ENCODE measurements around the gene FAM98C.
A peak's percentile ranks its signal among the peaks of the same experiment; 100 is the strongest.

The FAM98C gene

GRCh38 chr19:38451629-38452028 lies 48.7 kb downstream of the FAM98C start:
- no peak overlapping the region for H3K4me2 ChIP-seq (ENCODE audit: insufficient read depth, low read length)
- no peak for DNase-seq
- H4K20me1 ChIP-seq (ENCODE audit: insufficient read depth, low read length): 0 out of 2 replicates have a peak, but pooled peaks cover 5% of the 10 kb centered on the region
- no peaks in the 10 kb centered on the region for H3K9me3 ChIP-seq (ENCODE audit: insufficient read depth, low read length, severe bottlenecking)
- no peak for ATAC-seq (ENCODE audit: insufficient read depth, low read depth)
- no peak overlapping the region for H3K9ac ChIP-seq (ENCODE audit: low read depth, low read length)
- no peak overlapping the region for H3K27ac ChIP-seq (ENCODE audit: low read length)
- no peak overlapping the region for H3K4me3 ChIP-seq (ENCODE audit: low read depth in 1 of 2, low read length in 2 of 2)
- H3K27me3 ChIP-seq (ENCODE audit: insufficient read depth, low read length, poor library complexity): no peaks in the 10 kb centered on the region
- H3K36me3 ChIP-seq (ENCODE audit: insufficient read depth, low read length): no peaks in the 10 kb centered on the region
- H2AFZ ChIP-seq (ENCODE audit: low read depth, low read length): no peak overlapping the region
- TF ChIP-seq EZH2 (IDR thresholded peaks at IDR 0.05; ENCODE audit: borderline replicate concordance, low read depth, low read length, severe bottlenecking) (no peak), CTCF (IDR thresholded peaks at IDR 0.05; ENCODE audit: borderline replicate concordance, extremely low read depth, low read length, poor library complexity, severe bottlenecking) (no peak)
- H3K79me2 ChIP-seq (ENCODE audit: insufficient read depth, low read length): no peaks in the 10 kb centered on the region
- H3K4me1 ChIP-seq (ENCODE audit: insufficient read depth, low read length): no peaks in the 10 kb centered on the region

DNA sequence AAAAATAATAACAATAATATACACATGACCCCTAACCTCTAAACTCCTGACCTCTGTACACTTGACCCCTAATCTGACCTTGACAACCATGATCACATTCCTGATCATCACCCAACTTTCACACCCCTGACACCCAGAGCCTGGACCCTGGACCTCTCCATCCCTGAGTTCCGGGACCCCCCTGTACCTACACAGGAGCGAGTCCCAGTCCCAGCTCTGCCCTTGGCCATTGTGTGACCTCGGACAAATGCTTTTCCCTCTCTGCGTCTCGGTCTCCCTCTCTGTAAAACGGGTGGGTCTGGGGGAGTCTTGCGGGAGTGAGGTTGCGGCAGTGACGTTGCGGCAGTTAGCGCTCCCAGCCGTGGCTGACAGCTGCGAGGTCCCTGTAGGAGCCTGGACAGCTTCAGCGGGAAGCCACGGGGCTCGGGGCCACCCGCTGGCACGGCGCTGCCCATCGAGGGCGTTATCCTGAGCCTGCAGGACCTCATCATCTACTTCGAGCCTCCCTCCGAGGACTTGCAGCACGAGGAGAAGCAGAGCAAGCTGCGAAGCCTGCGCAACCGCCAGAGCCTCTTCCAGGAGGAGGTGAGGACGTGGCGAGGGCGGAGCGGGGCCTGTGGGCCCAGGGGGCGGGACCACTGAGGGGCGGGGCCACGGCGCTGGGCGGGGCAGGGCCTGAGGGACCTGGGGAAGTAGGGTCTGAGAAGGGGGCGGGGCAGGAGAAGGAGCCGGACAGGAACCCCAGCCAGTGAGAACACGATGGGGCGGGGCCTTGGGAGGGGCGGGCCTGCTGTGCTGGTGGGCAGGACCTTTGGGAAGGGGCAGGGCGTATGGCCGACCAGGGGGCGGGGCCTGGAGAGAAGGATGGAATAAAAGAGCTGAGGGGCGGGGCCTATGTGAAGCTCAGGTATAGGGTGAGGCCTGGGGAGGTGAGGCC lies 49.8 kb downstream of the FAM98C start:
- H4K20me1 ChIP-seq (ENCODE audit: insufficient read depth, low read length): 0 out of 2 replicates have a peak, but pooled peaks cover 5% of the 10 kb centered on the region
- no peaks in the 10 kb centered on the region for H3K27me3 ChIP-seq (ENCODE audit: insufficient read depth, low read length, poor library complexity)
- no peaks in the 10 kb centered on the region for H3K4me1 ChIP-seq (ENCODE audit: insufficient read depth, low read length)
- H3K9me3 ChIP-seq (ENCODE audit: insufficient read depth, low read length, severe bottlenecking): no peaks in the 10 kb centered on the region
- no peak overlapping the region for H3K4me2 ChIP-seq (ENCODE audit: insufficient read depth, low read length)
- H2AFZ ChIP-seq (ENCODE audit: low read depth, low read length): no peak overlapping the region
- H3K9ac ChIP-seq (ENCODE audit: low read depth, low read length): no peak overlapping the region
- H3K4me3 ChIP-seq (ENCODE audit: low read depth in 1 of 2, low read length in 2 of 2): no peak overlapping the region
- DNase-seq (peak; percentile 22), ATAC-seq (ENCODE audit: insufficient read depth, low read depth) (no peak)
- no peaks in the 10 kb centered on the region for H3K79me2 ChIP-seq (ENCODE audit: insufficient read depth, low read length)
- TF ChIP-seq EZH2 (IDR thresholded peaks at IDR 0.05; ENCODE audit: borderline replicate concordance, low read depth, low read length, severe bottlenecking): no peak
- no peak for TF ChIP-seq CTCF (IDR thresholded peaks at IDR 0.05; ENCODE audit: borderline replicate concordance, extremely low read depth, low read length, poor library complexity, severe bottlenecking)
- no peaks in the 10 kb centered on the region for H3K36me3 ChIP-seq (ENCODE audit: insufficient read depth, low read length)
- no peak overlapping the region for H3K27ac ChIP-seq (ENCODE audit: low read length)

DNA sequence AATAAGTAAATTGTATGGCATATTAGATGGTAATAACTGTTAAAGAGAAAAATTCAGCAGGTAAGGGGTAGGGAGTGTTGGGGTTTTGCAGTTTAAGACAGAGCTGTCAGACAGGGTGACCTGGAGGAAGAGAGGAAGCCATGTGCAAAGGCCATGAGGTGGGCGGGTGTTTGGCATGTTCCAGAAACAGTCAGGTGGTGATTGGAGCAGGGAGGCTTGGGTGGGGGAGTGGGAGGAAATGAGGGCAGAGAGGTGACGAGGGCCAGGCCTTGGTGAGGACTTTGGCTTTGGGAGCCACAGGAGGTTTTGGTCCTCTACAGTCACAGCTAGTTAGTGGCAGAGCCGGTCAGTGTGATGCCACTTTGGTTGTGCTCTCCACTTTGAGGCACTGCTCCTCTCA lies 50.7 kb downstream of the FAM98C start:
- ATAC-seq (ENCODE audit: insufficient read depth, low read depth): no peak
- no peaks in the 10 kb centered on the region for H3K9me3 ChIP-seq (ENCODE audit: insufficient read depth, low read length, severe bottlenecking)

More for the DNA sequence above, 50.7 kb downstream of the FAM98C start:
- H3K4me1 ChIP-seq (ENCODE audit: insufficient read depth, low read length): no peaks in the 10 kb centered on the region
- no peaks in the 10 kb centered on the region for H3K27me3 ChIP-seq (ENCODE audit: insufficient read depth, low read length, poor library complexity)
- 0 out of 2 replicates have a peak, but pooled peaks cover 5% of the 10 kb centered on the region for H4K20me1 ChIP-seq (ENCODE audit: insufficient read depth, low read length)
- H3K4me3 ChIP-seq (ENCODE audit: low read depth in 1 of 2, low read length in 2 of 2): no peak overlapping the region
- no peak overlapping the region for H3K9ac ChIP-seq (ENCODE audit: low read depth, low read length)
- no peak overlapping the region for H3K27ac ChIP-seq (ENCODE audit: low read length)
- H2AFZ ChIP-seq (ENCODE audit: low read depth, low read length): no peak overlapping the region
- H3K4me2 ChIP-seq (ENCODE audit: insufficient read depth, low read length): no peak overlapping the region
- no peak for TF ChIP-seq EZH2 (IDR thresholded peaks at IDR 0.05; ENCODE audit: borderline replicate concordance, low read depth, low read length, severe bottlenecking)
- no peak for TF ChIP-seq CTCF (IDR thresholded peaks at IDR 0.05; ENCODE audit: borderline replicate concordance, extremely low read depth, low read length, poor library complexity, severe bottlenecking)
- no peak for DNase-seq
- H3K36me3 ChIP-seq (ENCODE audit: insufficient read depth, low read length): no peaks in the 10 kb centered on the region
- H3K79me2 ChIP-seq (ENCODE audit: insufficient read depth, low read length): no peaks in the 10 kb centered on the region
